Calu3 (cell line): ENCODE data around the gene LCOR. TPM values are rescaled to one million over a fixed set of nuclear protein-coding genes. Genes with fewer than 3 reads are reported as not detected.
A peak's percentile ranks its signal among the peaks of the same experiment; 100 is the strongest.

Source experiments
- BruUV-seq: library from RNA; stranded (reverse); fragments of 400-500 nt; replicated peaks from 2 replicates; lab custom pipeline; 2021; lab: Mats Ljungman, UMichigan
- CTCF ChIA-PET: fragments of 300-600 bp; sonication (Branson Sonifier 250); formaldehyde crosslinking; loops from one replicate; lab custom pipeline; 2022; ENCODE audit warnings: antibody characterized with exemption; lab: Charles Lee
- DNase-seq: peaks from one replicate; pipeline ENCODE4 v3.0.0; 2022
- H3K27ac Mint-ChIP-seq: one replicate; pipeline ENCODE4 v1.8.0; 2022; ENCODE audit warnings: mixed read lengths; ENCODE audit not compliant: unreplicated experiment
- H3K27me3 Mint-ChIP-seq: one replicate; pipeline ENCODE4 v1.8.0; 2022; ENCODE audit warnings: mixed read lengths; ENCODE audit not compliant: unreplicated experiment
- H3K36me3 Mint-ChIP-seq: one replicate; pipeline ENCODE4 v1.8.0; 2022; ENCODE audit warnings: mild to moderate bottlenecking, moderate library complexity, mixed read lengths; ENCODE audit not compliant: insufficient read depth, unreplicated experiment
- H3K4me1 Mint-ChIP-seq: one replicate; pipeline ENCODE4 v1.8.0; 2022; ENCODE audit warnings: mild to moderate bottlenecking, low read depth, mixed read lengths; ENCODE audit not compliant: unreplicated experiment
- H3K4me3 Mint-ChIP-seq: one replicate; pipeline ENCODE4 v1.8.0; 2022; ENCODE audit warnings: mild to moderate bottlenecking, low read depth, moderate library complexity, mixed read lengths; ENCODE audit not compliant: unreplicated experiment
- H3K9me3 Mint-ChIP-seq: one replicate; pipeline ENCODE4 v1.8.0; 2022; ENCODE audit warnings: low read depth, mixed read lengths; ENCODE audit not compliant: unreplicated experiment
- intact Hi-C: fragments of 100-400 bp; cut with micrococcal nuclease; formaldehyde crosslinking; loops from one replicate; pipeline ENCODE4 v1.10.0; 2022; ENCODE audit not compliant: unreplicated experiment
- total RNA-seq: library from RNA; stranded (reverse); gene quantifications from 2 replicates; pipeline ENCODE4 v1.2.3, GENCODE V29; 2022
- TF ChIP-seq, protein P1 (sequence below): fragments of 200-600 bp; IDR thresholded peaks from one replicate; pipeline ENCODE4 v1.8.0; 2022; ENCODE audit warnings: antibody characterized with exemption; ENCODE audit not compliant: unreplicated experiment

Gene LCOR
- total RNA-seq, 1 experiment from 2014 or later, result 50.1 TPM

DNA sequence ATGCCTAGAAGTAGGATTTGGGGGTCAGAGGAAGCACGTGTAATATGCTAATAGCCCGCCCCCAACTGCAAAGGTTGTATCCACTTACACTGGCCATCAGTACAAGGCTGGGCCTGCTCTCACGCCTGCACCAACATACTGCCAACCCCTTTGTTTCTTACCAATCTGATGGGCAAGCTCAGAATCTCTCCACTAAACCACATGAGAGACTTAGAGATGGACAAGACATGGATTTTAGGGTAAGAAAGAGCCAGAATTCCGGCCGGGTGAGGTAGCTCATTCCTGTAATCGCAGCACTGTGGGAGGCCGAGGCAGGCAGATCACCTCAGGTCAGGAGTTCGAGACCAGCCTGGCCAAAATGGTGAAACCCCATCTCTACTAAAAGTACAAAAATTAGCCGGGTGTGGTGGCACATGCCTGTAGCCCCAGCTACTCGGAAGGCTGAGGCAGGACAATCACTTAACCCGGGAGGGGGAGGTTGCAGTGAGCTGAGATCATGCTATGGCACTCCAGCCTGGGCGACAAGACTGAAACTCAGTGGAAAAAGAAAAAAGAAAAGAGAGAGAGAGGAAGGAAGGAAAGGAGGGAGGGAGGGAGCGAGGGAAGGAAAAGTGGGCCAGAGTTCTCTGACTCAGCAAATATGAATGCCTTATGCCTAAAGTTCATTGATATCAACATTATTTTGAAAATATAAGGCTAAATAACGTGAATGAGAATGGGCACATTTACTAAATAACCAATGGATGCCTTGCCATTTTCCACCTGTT, 191.5 kb downstream of the LCOR start:
- no peaks in the 10 kb centered on the region for H3K4me1 Mint-ChIP-seq
- H3K9me3 Mint-ChIP-seq, result no peaks in the 10 kb centered on the region
- H3K36me3 Mint-ChIP-seq, result peaks cover 5% of the 10 kb centered on the region
- peak overlapping the region; percentile 52 for H3K27ac Mint-ChIP-seq
- no TSS peak for BruUV-seq
- H3K4me3 Mint-ChIP-seq, result no peak overlapping the region
- intact Hi-C loops, result no loop called here
- TF ChIP-seq, protein P1, sequence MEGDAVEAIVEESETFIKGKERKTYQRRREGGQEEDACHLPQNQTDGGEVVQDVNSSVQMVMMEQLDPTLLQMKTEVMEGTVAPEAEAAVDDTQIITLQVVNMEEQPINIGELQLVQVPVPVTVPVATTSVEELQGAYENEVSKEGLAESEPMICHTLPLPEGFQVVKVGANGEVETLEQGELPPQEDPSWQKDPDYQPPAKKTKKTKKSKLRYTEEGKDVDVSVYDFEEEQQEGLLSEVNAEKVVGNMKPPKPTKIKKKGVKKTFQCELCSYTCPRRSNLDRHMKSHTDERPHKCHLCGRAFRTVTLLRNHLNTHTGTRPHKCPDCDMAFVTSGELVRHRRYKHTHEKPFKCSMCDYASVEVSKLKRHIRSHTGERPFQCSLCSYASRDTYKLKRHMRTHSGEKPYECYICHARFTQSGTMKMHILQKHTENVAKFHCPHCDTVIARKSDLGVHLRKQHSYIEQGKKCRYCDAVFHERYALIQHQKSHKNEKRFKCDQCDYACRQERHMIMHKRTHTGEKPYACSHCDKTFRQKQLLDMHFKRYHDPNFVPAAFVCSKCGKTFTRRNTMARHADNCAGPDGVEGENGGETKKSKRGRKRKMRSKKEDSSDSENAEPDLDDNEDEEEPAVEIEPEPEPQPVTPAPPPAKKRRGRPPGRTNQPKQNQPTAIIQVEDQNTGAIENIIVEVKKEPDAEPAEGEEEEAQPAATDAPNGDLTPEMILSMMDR, result no peak
- peaks cover 11% of the 10 kb centered on the region for H3K27me3 Mint-ChIP-seq
- CTCF ChIA-PET, result interaction anchor here (0.6 to 1.0 kb wide), 3 partner anchors 10 to 15 kb away, joined by 3 to 7 read pairs (median 4); no protein-coding TSS in a partner anchor
- DNase-seq, result no peak

DNA sequence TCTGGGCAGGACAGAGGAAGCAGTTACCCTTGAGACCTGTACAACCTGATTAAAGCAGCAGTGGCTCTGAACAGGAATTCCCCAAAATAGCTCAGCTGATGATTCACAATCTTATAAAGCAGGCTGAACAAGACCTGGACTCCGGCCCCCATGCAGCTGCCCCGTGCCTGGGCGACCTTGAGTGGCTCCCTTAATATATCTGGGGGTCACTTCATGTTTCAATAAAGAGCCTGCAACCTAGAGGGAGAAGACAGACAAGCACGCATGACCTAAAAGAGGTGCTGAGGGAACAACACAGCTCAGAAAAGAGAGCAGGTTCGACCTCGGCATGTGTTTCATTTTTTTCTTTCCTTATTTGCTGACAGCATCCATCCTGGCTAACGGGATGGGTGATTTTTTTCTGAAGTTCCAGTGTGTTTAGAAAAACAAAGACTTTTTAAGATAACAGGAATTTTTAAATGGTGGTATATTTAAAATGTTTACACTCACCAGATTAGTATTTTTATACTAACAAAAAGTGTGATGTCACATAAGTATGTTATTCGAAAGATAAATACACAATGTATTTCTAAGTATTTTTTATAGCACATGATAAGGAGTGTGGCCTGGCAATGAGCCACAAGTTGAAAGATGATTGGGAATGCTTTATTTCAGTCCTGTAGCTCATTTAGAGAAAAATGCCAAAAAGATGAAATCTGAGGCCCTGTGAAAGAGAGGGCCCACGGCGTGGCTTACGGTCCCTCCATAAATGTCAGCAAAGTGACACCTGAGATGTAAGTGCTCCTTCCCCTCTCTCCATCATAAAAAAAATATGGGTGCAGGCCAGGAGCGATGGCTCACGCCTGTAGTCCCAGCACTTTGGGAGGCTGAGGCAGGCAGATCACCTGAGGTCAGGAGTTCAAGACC, 192.3 kb downstream of the LCOR start:
- Mint-ChIP-seq H3K4me3 (no peak overlapping the region), H3K4me1 (no peaks in the 10 kb centered on the region), H3K36me3 (peaks cover 5% of the 10 kb centered on the region), H3K27ac (peak overlapping the region; percentile 52), H3K9me3 (no peaks in the 10 kb centered on the region), H3K27me3 (peaks cover 19% of the 10 kb centered on the region)
- TF ChIP-seq, protein P1, result no peak
- peak; percentile 42 for DNase-seq
- intact Hi-C loops, result no loop called here
- CTCF ChIA-PET, result interaction anchor here (0.5 to 1.3 kb wide), 5 partner anchors 8 to 295 kb away, joined by 3 to 7 read pairs (median 4); no protein-coding TSS in a partner anchor
- BruUV-seq, result no TSS peak

DNA sequence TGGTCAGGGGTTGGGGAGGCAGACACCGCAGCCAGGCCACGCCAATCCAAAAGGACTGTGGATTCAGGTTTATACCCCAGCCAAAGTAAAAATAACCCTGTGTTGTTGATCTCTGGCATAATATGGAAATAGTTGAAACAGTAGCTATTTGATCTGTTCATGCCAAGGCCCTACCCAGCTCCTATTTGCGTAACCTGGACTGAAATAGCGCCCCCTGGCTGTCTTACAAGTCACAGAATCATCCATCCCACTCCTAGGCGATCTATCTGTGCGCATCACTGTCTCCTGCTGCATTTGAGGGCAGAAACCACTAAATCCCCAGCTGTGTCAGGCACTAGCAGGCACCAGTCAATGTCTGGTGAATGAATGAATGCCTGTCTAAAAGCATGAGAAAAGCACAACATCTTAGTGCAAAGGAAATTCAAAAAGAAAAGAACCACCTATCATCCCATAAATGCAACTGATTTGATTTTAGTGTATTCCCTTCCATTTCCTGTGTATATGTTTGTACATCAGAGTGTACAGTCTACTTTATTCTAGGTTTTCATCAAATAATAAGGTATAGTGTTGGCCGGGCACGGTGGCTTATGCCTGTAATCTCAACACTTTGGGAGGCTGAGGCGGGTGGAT, 193.6 kb downstream of the LCOR start:
- Mint-ChIP-seq H3K4me1 (no peaks in the 10 kb centered on the region), H3K4me3 (no peak overlapping the region), H3K9me3 (no peaks in the 10 kb centered on the region), H3K27ac (no peak overlapping the region), H3K36me3 (peaks cover 5% of the 10 kb centered on the region), H3K27me3 (peaks cover 28% of the 10 kb centered on the region)
- intact Hi-C loops, result no loop called here
- CTCF ChIA-PET, result interaction anchor here (0.5 to 1.3 kb wide), 3 partner anchors 9 to 26 kb away, joined by 4 to 7 read pairs (median 5); no protein-coding TSS in a partner anchor
- BruUV-seq, result no TSS peak
- peak; percentile 25 for DNase-seq
- TF ChIP-seq, protein P1, result peak; percentile 37
